Stomach (tissue), 4 donors: Measurements from ENCODE around the gene TCP1.

ENCODE experiments used
- EP300 ChIP-seq: sonication (generic); formaldehyde crosslinking; IDR thresholded peaks from one replicate; pipeline ENCODE4 v1.6.1; 2017; ENCODE audit warnings: antibody characterized with exemption
- POLR2A ChIP-seq, 4 donors: fragments of 450-650 bp; IDR thresholded peaks; one replicate each; pipeline ENCODE4 v1.6.1; 2016; ENCODE audit warnings: antibody characterized with exemption in 4 of 4, control low read depth in 2 of 4, mild to moderate bottlenecking in 1 of 4, moderate library complexity in 1 of 4
- TF ChIP-seq, protein P1 (sequence below), 7 experiments: fragments of 450-650 bp in 4 of 7; fragments of 200-600 bp in 3 of 7; sonication (generic) in 3 of 7; IDR thresholded peaks; one replicate each; pipeline ENCODE4 v1.5.1; 2016 to 2019; ENCODE audit warnings: antibody characterized with exemption in 7 of 7, control low read depth in 2 of 7, mild to moderate bottlenecking in 1 of 7

GRCh38 chr6:159788753-159789376 is 537 bp downstream of the TCP1 start:
- TF ChIP-seq, protein P1, sequence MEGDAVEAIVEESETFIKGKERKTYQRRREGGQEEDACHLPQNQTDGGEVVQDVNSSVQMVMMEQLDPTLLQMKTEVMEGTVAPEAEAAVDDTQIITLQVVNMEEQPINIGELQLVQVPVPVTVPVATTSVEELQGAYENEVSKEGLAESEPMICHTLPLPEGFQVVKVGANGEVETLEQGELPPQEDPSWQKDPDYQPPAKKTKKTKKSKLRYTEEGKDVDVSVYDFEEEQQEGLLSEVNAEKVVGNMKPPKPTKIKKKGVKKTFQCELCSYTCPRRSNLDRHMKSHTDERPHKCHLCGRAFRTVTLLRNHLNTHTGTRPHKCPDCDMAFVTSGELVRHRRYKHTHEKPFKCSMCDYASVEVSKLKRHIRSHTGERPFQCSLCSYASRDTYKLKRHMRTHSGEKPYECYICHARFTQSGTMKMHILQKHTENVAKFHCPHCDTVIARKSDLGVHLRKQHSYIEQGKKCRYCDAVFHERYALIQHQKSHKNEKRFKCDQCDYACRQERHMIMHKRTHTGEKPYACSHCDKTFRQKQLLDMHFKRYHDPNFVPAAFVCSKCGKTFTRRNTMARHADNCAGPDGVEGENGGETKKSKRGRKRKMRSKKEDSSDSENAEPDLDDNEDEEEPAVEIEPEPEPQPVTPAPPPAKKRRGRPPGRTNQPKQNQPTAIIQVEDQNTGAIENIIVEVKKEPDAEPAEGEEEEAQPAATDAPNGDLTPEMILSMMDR (IDR thresholded peaks at IDR 0.05), result no peak
- TF ChIP-seq POLR2A (IDR thresholded peaks at IDR 0.05) (no peak), EP300 (no peak)
